HL-60/S4 treated with retinoic acid at 250 ng/mL for 4 days and 3 days (cell line): ENCODE measurements around the gene GASK1A.
"Not testable (repeated sequence)": the region's sequence is repeated elsewhere in the genome, so short reads cannot be mapped to it uniquely, and the experiment has no call there.

Experiments
- in situ Hi-C: fragments of 300-500 bp; cut with MboI; formaldehyde crosslinking; loops from 2 replicates; pipeline ENCODE4 v1.7.0; 2022; ENCODE audit warnings: low sequenced_read_pairs

GASK1A gene

GRCh38 chr3:42979044-42979972 lies at the start of gene GASK1A:
Gene GASK1A (plus strand): TSS chr3:42979311. CDS start chr3:42979643, 332 bp downstream.
- in situ Hi-C loops, result no loop called here

GRCh38 chr3:42934111-42934510 lies 45.0 kb upstream of the GASK1A start:
- in situ Hi-C loops, result no loop called here

GRCh38 chr3:42934910-42935309 lies 44.2 kb upstream of the GASK1A start:
- in situ Hi-C loops, result no loop called here

- in situ Hi-C loops, result no loop called here
These were observed 43.6 kb upstream of the GASK1A start for GRCh38 chr3:42935472-42935871.

GRCh38 chr3:42936157-42936981 lies 42.7 kb upstream of the GASK1A start:
- in situ Hi-C loops, result no loop called here

DNA sequence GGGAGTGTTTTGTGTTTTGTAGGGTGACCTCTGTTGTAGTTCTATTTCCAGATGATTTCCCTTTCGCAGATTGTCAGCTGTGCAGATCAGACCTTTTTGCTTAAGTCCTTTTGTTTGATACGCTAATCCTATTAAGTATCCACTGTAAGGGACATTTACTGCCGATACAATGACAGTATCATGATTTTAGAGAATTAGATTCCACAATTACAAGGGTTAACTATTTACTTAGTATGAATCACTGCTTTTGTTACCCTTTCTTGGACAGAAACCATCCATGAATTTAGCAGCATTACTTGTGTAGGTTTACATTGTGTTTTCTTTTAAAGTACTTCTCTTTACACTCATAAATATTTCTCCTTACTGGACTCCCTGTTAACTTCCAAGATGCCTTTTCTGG lies 41.8 kb upstream of the GASK1A start:
- in situ Hi-C loops, result no loop called here

DNA sequence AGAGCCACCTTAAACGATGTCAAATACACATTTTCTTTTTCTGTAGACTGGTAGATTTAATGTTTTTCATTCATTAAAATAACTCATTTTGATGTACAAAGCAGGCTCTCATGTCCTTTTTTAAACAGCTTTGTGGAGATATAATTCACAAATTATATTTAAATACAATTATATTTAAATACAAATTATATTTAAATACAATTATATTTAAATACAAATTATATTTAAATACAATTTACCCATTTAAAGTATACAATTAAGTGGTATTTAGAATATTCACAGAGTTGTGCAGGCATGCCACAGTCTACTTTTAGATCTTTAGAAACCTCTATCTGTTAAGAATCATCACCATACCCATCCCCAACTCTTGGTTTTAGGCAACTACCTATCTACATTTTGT lies 36.4 kb upstream of the GASK1A start:
- in situ Hi-C loops, result no loop called here

DNA sequence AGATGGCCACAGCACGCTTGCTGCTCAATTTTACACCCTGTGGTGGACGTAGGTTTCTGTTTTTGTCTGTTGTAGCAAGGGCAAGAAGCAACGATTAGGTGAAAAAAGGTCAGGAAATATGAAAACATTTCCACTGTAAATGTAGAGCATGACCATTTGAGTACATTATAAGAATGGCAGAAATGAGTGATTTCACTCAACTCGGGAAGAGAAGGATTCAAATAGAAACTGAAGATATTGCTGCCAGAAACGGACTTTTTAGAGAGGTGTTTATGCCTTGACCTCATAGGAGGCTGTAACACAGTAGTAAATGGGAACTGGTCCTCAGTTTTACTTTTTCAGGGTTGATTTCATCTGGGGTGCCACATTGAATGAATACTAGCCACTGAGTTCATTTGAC lies 33.1 kb upstream of the GASK1A start:
- in situ Hi-C loops, result no loop called here

- in situ Hi-C loops, result no loop called here
These were observed 21.5 kb upstream of the GASK1A start for GRCh38 chr3:42957573-42957972.

- in situ Hi-C loops, result no loop called here
These were observed 18.8 kb upstream of the GASK1A start for GRCh38 chr3:42960282-42960681.

- in situ Hi-C loops, result no loop called here
These were observed 18.3 kb upstream of the GASK1A start for GRCh38 chr3:42960786-42961185.

DNA sequence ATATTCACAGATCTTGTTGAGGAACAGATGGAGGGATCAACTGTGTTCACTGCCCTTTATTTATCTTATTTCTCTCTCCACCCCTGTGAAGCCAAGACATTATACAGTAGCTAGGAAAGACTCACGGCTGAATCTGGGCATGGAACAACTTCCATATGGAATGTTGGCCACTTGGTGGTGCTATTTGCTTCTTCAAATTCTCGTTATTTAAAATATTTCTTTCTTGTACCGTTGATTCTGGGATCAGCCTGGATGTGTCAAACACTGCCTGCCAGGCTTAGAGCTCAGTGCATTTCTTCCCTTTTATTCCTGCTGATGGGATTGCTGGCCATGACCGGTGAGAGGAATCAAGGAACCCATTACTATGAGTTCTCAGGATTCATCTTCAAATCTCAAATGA lies 17.5 kb upstream of the GASK1A start:
- in situ Hi-C loops, result no loop called here

DNA sequence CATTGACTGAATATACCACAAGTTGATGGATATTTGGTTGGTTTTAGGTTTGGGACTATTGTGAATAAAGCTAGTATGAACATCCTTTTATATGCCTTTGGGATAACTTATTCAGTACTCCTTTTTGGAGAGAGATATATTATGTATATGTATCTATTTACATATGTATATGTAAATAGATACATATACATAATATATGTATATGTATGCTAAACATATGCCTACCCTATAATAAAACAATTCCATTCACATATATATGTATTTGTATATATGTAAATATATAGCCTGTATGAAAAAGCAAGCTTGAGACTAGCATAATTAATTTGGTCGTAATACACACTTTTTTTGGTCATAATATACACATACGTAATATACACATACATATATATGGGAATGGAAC lies 15.8 kb upstream of the GASK1A start:
- in situ Hi-C loops, result no loop called here

GRCh38 chr3:42964266-42964665 lies 14.8 kb upstream of the GASK1A start:
- in situ Hi-C loops, result no loop called here

DNA sequence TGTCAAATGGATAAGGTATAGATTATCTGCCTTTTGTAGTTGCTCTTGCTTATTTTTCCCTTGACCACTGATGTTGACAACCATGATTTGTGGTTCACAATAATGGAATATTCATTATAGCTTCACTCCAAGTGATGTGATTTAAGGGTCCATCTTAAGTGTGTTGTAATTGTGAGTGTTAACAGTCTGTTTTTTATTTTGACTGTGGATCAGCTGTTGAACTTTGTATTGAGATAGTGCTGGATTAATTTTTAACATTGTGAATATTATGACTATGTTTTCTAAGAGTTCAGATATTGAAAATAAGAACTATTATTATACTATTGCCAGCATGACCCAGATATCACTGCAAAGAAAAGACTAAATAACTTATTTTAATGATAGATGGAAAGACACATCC lies 8.6 kb upstream of the GASK1A start:
- in situ Hi-C loops, result no loop called here

DNA sequence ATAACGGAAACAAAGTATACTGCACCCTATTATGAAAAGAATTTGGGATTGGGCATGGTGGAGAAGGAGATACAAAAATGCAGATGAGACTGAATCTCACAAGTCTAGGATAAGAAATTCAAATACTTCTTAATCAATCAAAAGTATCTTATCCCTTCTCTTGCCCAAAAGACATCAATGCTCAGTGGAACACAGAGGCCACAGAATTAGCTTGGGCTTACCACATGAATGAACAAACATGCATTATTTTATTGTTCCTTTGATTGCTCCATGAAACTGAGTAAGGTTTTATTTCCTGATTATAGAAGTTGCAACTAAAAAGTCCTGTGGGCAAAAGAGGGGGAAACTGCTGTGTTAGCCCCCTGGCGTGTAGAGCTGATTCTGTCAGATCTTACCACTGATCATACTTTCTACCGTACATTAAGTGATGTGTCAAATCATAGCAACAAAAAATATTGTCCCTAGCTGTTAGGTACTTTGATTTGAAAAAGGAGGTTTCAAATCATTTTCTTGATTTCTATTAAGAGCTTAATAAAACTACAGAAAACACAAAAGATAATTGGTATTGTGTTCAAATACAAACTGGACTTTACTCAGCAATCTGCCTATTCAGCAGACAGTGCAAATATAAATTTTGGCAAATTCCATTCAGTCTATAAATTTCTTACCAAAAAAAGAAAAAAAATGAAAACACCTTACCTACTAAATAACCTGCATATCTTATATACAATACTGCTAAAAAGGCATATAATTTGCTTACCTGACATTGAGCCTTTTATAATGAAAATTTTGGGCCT lies 7.9 kb upstream of the GASK1A start:
- in situ Hi-C loops, result no loop called here

DNA sequence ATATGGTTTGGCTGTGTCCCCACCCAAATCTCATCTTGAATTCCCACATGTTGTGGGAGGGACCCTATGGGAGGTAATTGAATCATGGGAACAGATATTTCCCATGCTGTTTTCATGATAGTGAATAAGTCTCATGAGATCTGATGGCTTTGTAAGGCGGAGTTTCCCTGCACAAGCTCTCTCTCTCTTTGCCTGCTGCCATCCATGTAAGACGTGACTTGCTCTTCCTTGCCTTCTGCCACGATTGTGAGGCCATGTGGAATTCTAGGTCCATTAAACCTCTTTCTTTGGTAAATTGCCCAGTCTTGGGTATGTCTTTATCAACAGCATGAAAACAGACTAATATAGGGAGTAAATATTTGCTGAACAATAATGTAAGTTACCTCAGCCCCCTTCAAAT lies 4.2 kb upstream of the GASK1A start:
- in situ Hi-C loops, result not testable (repeated sequence)

GRCh38 chr3:42975456-42975855 lies 3.7 kb upstream of the GASK1A start:
- in situ Hi-C loops, result no loop called here

GRCh38 chr3:42975955-42976354 lies 3.2 kb upstream of the GASK1A start:
- in situ Hi-C loops, result no loop called here

- in situ Hi-C loops, result no loop called here
These were observed 1.1 kb downstream of the GASK1A start for GRCh38 chr3:42980209-42980608.

- in situ Hi-C loops, result no loop called here
These were observed 1.8 kb downstream of the GASK1A start for GRCh38 chr3:42980909-42981308.
